Measurements from ENCODE around the gene GALC. TPM values are rescaled to one million over a fixed set of nuclear protein-coding genes. Genes with fewer than 3 reads are reported as not detected.

GALC gene
- 10 to 100 TPM; 19.7 to 42.5 TPM for total RNA-seq

GRCh38 chr14:87992718-87993628 lies at the start of gene GALC:
Gene GALC, minus strand, starts transcription at chr14:87993182. Its CDS starts 18 bp downstream, at chr14:87993164.
- intact Hi-C loops (cut with DNase I): no loop called here
- no peaks in the 10 kb centered on the region for H3K27me3 ChIP-seq
- H3K36me3 ChIP-seq (replicated peaks in 1 of 2; ENCODE audit: insufficient read depth in 1 of 2, low read depth in 2 of 2): no peaks in the 10 kb centered on the region
- TF ChIP-seq, protein P1, sequence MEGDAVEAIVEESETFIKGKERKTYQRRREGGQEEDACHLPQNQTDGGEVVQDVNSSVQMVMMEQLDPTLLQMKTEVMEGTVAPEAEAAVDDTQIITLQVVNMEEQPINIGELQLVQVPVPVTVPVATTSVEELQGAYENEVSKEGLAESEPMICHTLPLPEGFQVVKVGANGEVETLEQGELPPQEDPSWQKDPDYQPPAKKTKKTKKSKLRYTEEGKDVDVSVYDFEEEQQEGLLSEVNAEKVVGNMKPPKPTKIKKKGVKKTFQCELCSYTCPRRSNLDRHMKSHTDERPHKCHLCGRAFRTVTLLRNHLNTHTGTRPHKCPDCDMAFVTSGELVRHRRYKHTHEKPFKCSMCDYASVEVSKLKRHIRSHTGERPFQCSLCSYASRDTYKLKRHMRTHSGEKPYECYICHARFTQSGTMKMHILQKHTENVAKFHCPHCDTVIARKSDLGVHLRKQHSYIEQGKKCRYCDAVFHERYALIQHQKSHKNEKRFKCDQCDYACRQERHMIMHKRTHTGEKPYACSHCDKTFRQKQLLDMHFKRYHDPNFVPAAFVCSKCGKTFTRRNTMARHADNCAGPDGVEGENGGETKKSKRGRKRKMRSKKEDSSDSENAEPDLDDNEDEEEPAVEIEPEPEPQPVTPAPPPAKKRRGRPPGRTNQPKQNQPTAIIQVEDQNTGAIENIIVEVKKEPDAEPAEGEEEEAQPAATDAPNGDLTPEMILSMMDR (IDR thresholded peaks at IDR 0.05): no peak
- peak; percentile 62 to 72 (median 66) for TF ChIP-seq POLR2A (IDR thresholded peaks at IDR 0.05)
- 2 to 12% methylated on average over 12 to 80 of the region's 83 CpGs for WGBS, 2 donors
- H3K4me1 ChIP-seq: peaks cover 23% of the 10 kb centered on the region
- ATAC-seq (peak; percentile 95), DNase-seq (peak; percentile 93 to 96 (median 95))
- H3K4me3 ChIP-seq: peak within 1 kb of the TSS; percentile 39 to 71
- peak within 1 kb of the TSS; percentile 87 to 95 (median 88) for H3K27ac ChIP-seq
- H3K9me3 ChIP-seq: no peaks in the 10 kb centered on the region

- 32 to 52% methylated on average over 1 of the region's 1 CpG for WGBS, 2 donors
- no peak for DNase-seq
- no peak for TF ChIP-seq POLR2A (IDR thresholded peaks at IDR 0.05)
- TF ChIP-seq, protein P1 (IDR thresholded peaks at IDR 0.05): no peak
Observed at GRCh38 chr14:88040146-88040545, 47.2 kb upstream of the GALC start.

GRCh38 chr14:88039197-88039596 lies 46.2 kb upstream of the GALC start:
- Histone ChIP-seq H3K36me3 (replicated peaks in 1 of 2; ENCODE audit: insufficient read depth in 1 of 2, low read depth in 2 of 2) (no peaks in the 10 kb centered on the region), H3K9me3 (no peaks in the 10 kb centered on the region), H3K27me3 (no peaks in the 10 kb centered on the region), H3K27ac (no peak overlapping the region), H3K4me1 (peaks cover 8% of the 10 kb centered on the region), H3K4me3 (no peak overlapping the region)
- TF ChIP-seq, protein P1 (IDR thresholded peaks at IDR 0.05): no peak
- no peak for TF ChIP-seq POLR2A (IDR thresholded peaks at IDR 0.05)
- no peak for DNase-seq
- no peak for ATAC-seq
- intact Hi-C loops (cut with DNase I): no loop called here
- WGBS, 2 donors: 45 to 63% methylated on average over 3 of the region's 3 CpGs

More at GRCh38 chr14:88040146-88040545, 47.2 kb upstream of the GALC start:
- intact Hi-C loops (cut with DNase I): no loop called here
- Histone ChIP-seq H3K4me1 (peaks cover 16% of the 10 kb centered on the region), H3K36me3 (replicated peaks in 1 of 2; ENCODE audit: insufficient read depth in 1 of 2, low read depth in 2 of 2) (no peaks in the 10 kb centered on the region), H3K4me3 (no peak overlapping the region), H3K27ac (no peak overlapping the region), H3K27me3 (no peaks in the 10 kb centered on the region), H3K9me3 (no peaks in the 10 kb centered on the region)
- no peak for ATAC-seq

- no peak for DNase-seq
- ATAC-seq: no peak
- H3K27ac ChIP-seq: no peak overlapping the region
- no peaks in the 10 kb centered on the region for H3K9me3 ChIP-seq
- 59 to 82% methylated on average over 1 of the region's 1 CpG for WGBS, 2 donors
- no peak overlapping the region for H3K4me3 ChIP-seq
- no peaks in the 10 kb centered on the region for H3K36me3 ChIP-seq (replicated peaks in 1 of 2; ENCODE audit: insufficient read depth in 1 of 2, low read depth in 2 of 2)
- no peak for TF ChIP-seq POLR2A (IDR thresholded peaks at IDR 0.05)
- TF ChIP-seq, protein P1 (IDR thresholded peaks at IDR 0.05): no peak
- H3K4me1 ChIP-seq: no peaks in the 10 kb centered on the region
- intact Hi-C loops (cut with DNase I): no loop called here
- H3K27me3 ChIP-seq: no peaks in the 10 kb centered on the region
Observed at GRCh38 chr14:88037325-88037724, 44.3 kb upstream of the GALC start.
